GM18508 (cell line): ENCODE data around the gene GPC6.

Source experiments
- ATAC-seq: cut with Tn5 transposase; IDR thresholded peaks from one replicate; pipeline ENCODE4 v1.9.1; 2021; ENCODE audit warnings: moderate number of reproducible peaks; ENCODE audit not compliant: insufficient read depth, unreplicated experiment

Gene GPC6

GRCh38 chr13:93861818-93862217 lies 635.2 kb downstream of the GPC6 start:
- no peak for ATAC-seq

- no peak for ATAC-seq
These were observed 635.7 kb downstream of the GPC6 start for GRCh38 chr13:93862259-93862658.

GRCh38 chr13:93865235-93865634 lies 638.6 kb downstream of the GPC6 start:
- ATAC-seq: no peak

GRCh38 chr13:93867481-93867880 lies 640.9 kb downstream of the GPC6 start:
- no peak for ATAC-seq

GRCh38 chr13:93872376-93872775 lies 645.8 kb downstream of the GPC6 start:
- no peak for ATAC-seq

GRCh38 chr13:93872786-93873347 lies 646.3 kb downstream of the GPC6 start:
- no peak for ATAC-seq

- no peak for ATAC-seq
These were observed 648.9 kb downstream of the GPC6 start for GRCh38 chr13:93875547-93875946.

GRCh38 chr13:93876236-93876635 lies 649.6 kb downstream of the GPC6 start:
- ATAC-seq: no peak

- no peak for ATAC-seq
These were observed 652.1 kb downstream of the GPC6 start for GRCh38 chr13:93878675-93879074.

- ATAC-seq: no peak
These were observed 654.8 kb downstream of the GPC6 start for GRCh38 chr13:93881411-93881810.

- ATAC-seq: no peak
These were observed 655.6 kb downstream of the GPC6 start for GRCh38 chr13:93882086-93882651.

- ATAC-seq: no peak
These were observed 662.9 kb downstream of the GPC6 start for GRCh38 chr13:93889430-93889951.

- ATAC-seq: no peak
These were observed 673.4 kb downstream of the GPC6 start for GRCh38 chr13:93899981-93900380.

- no peak for ATAC-seq
These were observed 674.1 kb downstream of the GPC6 start for GRCh38 chr13:93900731-93901130.

GRCh38 chr13:93903909-93904308 lies 677.3 kb downstream of the GPC6 start:
- no peak for ATAC-seq

- ATAC-seq: no peak
These were observed 688.7 kb downstream of the GPC6 start for GRCh38 chr13:93915269-93915809.

- no peak for ATAC-seq
These were observed 695.7 kb downstream of the GPC6 start for GRCh38 chr13:93922063-93922855.

- ATAC-seq: no peak
These were observed 699.4 kb downstream of the GPC6 start for GRCh38 chr13:93925990-93926389.

- no peak for ATAC-seq
These were observed 699.8 kb downstream of the GPC6 start for GRCh38 chr13:93926425-93926824.

GRCh38 chr13:93927431-93927830 lies 700.8 kb downstream of the GPC6 start:
- ATAC-seq: no peak

GRCh38 chr13:93932901-93933300 lies 706.3 kb downstream of the GPC6 start:
- ATAC-seq: no peak
